ENCODE data around the gene TIFAB.

DNA sequence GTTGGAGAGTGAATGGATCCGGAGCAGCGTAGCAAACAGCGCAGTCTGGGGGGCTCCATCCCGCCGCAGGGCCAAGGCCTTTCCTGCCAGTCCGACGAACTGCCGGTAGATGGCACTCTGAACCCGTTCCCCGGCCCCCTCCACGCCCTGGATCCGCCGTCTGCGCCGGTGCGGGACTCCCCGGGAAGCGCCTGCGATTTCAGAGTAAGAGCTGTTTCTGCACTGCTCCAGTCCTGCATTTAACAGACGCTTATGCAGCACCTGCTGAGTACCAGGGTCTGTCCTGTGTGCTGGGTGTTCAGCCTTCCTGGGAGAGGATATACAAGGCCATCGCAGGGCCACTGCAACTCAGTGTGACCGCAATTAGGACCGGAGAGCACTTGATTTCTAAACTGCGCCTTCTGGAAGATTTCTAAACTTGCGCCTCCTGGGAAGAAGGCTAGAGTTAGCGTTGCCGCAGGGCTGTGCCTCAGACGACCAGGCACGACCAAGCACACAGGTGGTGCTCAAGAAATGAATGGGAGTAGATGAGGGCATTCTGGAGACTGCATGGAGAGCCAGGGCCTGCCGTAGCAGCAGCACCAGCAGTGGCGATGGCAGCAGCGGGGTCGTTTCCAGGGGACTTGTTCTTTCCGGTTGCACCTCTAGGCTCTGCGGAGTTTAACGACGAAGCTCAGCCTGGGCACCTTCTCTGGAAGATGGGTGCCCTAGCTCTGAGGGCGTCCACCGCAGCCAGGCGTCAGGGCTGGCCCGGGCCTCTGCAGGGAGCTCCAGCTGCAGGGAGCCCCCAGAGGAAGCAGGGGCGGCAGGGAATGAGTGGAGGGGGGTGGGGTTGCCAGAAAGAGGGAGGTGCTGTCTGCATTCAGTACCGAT is 14.3 kb upstream of the TIFAB start:
- no peak for TF ChIP-seq POLR2A (IDR thresholded peaks at IDR 0.05; ENCODE audit: low read depth, low read length)
- TF ChIP-seq POLR2AphosphoS5 (IDR thresholded peaks at IDR 0.05; ENCODE audit: low read depth, low read length) = no peak
- no peak for TF ChIP-seq TAF1 (IDR thresholded peaks at IDR 0.05; ENCODE audit: borderline replicate concordance, low read depth, low read length)

All from GM12892 (cell line).